ENCODE measurements around the gene KRTAP9-6.
"Not testable (repeated sequence)": the region's sequence is repeated elsewhere in the genome, so short reads cannot be mapped to it uniquely, and the experiment has no call there.

Gene KRTAP9-6

DNA sequence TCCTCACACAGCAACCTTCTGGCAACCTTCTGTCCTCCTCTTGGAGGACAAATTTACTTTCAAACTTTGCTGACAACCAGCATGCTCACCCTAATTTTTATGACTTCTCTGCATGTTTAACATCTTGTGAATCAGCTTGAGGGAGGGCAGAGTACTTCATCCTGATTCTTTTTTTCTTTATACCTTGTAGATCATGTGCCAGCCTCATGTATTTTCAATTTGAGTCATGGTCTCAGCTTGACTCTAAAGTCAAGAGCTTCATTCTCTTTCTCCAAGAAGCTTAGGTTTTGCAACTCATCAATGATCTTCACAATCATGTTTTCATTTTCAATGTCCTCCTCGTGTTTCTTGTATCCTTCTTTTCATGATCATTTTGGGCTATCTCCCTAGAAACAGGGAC is 6.7 kb downstream of the KRTAP9-6 start:
- DNase-seq: no peak

DNA sequence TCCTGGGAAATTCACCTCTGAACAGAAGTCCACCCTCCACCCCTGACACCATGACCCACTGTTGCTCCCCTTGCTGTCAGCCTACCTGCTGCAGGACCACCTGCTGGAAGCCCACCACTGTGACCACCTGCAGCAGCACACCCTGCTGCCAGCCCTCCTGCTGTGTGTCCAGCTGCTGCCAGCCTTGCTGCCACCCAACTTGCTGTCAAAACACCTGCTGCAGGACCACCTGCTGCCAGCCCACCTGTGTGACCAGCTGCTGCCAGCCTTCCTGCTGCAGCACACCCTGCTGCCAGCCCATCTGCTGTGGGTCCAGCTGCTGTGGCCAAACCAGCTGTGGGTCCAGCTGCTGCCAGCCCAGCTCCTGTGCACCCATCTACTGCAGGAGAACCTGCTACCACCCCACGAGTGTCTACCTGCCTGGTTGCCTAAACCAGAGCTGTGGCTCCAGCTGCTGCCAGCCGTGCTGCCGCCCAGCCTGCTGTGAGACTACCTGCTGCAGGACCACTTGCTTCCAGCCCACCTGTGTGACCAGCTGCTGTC is 10.5 kb downstream of the KRTAP9-6 start, which contains the start of gene KRTAP9-7:
TSS of gene KRTAP9-7 (plus strand) at position 51 of the 543 bp plus-strand sequence. CDS start at position 51, 0 bp downstream.
- not testable (repeated sequence) for DNase-seq

DNA sequence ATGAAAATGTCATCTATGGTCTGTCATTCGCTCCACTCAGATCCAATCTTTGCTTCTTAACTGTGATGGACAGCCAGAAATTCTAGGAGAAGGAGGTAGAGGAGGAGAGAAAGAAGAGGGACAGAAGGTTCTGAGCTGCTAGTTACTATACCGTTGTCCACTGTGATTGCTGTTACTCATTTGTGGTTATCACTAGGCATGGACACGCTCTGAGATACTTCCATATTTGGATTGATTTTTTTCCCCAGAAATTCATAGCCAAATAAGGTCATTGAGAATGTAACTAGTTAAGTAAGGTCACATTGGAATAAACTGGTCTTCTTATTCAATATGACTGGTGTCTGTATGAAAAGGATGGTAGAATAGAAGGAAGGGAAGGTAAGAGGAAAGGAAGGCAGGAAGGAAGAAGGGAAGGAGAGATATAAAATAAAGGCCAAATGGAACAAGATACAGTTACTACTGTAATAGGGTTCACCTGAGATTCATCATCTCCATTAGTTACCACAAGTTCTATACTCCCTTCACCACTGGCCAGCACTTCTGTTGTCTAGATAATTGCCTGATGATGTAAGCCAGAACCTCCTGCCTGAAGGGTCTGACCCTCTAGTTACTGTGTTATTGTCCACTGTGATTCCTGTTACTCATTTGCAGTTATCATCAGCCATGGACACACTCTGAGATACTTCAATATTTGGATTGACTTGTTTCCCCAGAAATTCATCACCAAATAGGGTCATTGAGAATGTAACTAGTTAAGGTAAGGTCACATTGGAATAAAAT is 13.2 kb downstream of the KRTAP9-6 start:
- DNase-seq: no peak

DNA sequence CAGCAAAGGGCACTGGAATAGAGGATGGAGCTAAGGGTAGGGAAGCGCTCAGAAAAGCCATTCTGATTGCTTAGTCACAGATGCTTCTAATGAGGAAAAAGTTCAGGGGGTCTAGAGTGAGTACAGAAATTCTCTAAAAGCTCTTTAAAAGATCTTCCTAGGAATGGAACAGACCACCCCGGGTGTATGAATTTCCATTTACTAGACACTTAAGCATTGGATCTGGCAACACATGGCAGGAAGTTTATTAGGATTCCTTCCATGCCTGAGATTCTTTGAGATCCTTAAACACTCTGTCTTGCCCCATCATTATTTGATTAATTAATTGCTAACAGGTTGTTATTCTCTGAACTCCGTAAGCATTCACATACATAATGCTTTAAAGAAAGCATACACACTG is 18.9 kb downstream of the KRTAP9-6 start:
- DNase-seq: no peak

DNA sequence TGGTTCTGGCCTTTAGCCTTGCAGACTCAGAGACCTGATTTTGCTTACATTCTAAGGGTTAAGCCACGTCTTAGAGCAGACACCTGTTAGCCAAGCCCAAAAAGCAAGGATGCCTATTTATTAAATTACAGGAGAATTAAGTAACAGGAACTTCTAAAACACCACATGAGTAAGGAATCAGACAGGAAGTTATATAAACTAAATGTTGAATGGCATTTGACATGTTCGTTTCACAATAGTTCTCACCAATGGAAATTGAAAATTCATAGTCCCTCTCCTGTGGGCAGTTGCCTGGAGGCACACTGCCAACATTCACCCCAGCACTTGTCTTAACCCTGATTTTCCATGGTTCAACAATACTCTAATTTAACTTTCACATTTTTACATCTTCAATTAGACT is 19.4 kb downstream of the KRTAP9-6 start:
- DNase-seq: no peak

DNA sequence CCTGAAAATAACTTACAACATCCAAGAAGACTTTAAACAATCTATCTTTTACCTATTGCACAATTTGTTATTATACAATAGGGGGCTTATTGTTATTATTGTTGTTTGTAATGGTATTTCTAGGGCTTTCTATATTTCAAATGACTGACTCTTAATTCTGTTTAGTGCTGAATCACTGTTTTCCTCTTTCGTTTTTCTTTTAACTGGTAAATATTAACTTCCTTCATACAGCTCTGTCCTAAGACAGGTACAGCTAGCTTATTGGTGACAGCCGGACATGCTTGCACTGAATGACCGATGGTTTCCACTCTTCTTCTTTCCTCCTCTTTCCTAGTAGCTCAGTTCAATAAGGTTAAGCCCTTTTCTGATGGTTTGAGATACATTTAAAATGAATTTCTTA is 21.9 kb downstream of the KRTAP9-6 start:
- no peak for DNase-seq

DNA sequence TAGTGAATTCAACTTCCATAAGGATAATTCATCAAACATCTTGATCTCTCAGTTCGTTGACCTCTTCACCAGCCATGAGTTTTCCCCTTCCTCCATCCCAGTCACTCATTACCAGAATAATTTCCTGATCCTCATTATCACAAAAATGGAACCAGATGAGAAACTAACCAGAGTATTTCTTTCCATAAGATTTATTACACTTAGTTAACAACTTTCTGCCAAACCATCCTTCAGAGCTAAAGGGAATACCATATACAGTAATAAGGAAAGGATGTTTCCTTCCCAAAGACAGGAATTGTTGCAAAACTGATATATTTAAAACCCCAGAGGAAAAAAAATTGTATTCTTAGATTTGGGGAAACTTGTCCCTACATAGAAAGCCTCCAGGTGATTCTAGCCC is 28.8 kb downstream of the KRTAP9-6 start:
- no peak for DNase-seq

DNA sequence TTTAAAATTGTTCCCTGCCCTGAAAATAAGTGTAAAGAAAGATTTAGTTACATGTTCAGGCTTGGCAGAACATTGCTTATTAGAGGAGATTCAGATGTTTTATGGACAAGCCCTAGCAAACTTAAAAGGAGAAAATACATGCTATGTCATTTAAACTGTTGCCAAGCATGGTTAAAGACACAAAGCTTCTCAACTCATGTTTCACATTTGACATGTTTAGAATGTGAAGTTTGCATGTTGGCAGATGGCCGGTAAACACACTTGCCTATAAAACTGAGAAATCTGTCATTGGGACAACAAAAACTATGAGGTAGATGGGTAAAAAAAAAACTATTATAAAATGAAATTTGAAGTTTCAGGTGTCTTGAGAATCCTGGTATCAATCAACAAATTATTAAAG is 31.7 kb downstream of the KRTAP9-6 start:
- DNase-seq: no peak

DNA sequence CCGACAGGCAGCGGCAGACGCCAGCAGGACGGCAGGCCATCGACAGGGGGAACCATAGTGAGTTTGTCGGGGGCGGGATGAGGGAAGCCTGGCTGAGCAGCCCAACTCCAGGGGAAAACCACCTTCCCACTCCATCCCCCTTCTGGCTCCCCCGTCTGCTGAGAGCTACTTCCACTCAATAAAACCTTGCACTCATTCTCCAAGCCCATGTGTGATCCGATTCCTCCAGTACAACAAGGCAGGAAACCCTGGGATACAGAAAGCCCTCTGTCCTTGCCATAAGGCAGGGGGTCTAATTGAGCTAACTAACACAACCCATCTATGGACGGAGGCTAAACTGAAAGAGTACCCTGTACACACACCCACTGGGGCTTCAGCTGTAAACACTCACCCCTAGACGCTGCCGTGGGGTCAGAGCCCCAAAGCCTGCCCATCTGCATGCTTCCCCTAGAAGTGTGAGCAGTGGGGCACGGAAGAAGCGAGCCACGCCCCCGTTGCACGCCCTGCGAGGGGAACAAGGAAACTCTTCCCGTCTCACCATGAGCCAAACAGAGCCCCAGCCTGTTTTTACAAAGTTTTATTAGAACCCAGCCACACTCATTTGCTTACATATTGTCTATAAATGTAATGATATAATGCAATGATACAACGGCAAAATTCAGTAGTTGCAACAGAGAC is 33.4 kb downstream of the KRTAP9-6 start:
- no peak for DNase-seq

DNA sequence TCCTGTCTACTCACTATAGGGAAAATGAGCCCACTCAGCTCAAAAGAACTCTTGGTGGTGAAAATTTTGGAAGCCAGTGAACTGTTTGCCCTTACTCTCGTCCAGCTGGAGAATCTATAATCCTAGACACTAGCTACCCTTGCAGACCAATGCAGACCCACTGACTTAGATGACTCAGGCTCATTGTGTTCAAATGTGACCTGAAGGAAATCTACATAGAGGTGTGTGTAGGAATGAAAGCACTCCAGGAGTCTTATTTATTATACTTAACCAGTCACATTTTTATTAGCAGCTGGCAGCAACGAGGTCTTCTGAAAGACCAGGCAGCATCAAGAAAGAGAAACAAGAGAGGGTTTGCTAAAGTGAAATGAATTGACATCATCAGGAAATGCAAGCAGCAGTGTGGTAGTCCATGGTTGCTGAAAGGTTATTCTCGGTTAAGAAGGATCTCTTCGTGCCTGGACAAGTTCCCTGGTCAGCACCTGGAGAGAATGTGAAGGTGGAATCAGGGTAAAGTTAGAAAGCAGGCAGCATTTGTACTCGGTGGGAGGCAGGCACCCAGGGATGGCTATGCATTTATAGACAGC is 36.1 kb downstream of the KRTAP9-6 start:
- DNase-seq: no peak

DNA sequence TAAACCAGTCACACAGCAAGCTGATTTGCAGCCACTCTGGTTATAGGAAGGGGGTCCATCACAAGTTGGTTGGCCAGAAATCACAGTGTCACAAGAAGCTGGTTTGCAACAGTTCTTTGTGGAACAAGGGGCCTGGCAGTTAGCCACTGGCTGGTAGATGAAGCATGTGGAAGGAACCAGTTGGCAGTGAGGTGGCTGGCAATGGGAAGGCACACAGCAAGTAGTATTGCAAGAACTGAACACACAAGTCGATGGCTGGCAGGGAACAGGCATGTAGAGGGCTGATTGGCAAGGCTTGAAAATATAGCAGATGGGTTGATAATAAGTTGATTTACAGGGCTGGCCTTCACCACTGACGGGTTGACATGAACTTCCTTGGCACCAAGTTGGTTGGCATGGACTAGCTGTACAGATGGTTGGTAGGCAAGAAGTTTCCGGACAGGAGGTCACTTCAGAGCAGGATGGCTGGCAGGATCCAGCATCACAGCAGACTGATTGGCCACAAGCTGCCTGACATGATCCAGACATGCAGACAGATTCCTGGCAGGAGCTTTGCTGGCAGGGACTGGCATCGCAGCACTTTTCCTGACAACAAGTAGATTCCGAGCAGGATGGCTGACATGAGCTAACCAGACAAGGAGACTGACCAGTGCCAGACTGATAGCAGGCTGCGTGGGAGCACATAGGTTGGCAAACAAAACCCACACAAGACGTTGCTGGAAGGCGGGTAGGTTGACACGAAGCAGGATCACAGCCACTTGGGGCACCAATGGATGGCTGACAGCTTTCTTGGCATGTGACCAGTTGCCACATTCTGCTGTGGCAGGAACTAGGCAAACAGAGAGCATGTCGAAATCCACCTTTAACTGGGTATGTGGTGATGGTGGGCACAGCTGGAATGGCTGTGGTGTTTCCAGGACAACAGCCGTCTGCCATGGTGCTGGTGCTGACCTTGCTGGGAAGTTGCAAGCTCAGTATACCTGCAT is 37.0 kb downstream of the KRTAP9-6 start, which contains the start of gene KRTAP29-1:
TSS of gene KRTAP29-1 (minus strand) at position 936 of the 986 bp plus-strand sequence. CDS start at position 936, 0 bp downstream.
- no peak for DNase-seq

DNA sequence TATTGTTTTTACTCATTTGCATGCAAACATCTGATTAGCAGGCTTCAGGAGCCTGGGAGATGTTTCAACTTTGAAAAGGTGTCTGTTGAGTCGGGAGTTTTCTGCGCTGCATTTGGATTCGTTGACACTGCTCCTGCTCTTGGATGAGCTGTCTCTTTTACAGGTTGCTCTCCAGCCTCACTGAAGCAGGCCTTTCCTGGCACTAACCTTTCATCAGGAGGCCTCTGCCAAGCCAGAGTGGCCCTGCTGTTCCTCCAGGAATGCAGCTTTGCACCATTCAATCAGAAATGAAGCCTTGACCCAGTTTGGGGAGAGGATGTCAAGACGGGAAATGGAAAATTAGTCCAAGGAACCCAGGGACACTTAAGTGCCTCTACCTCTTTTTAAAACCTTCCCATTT is 37.8 kb downstream of the KRTAP9-6 start:
- DNase-seq: no peak

DNA sequence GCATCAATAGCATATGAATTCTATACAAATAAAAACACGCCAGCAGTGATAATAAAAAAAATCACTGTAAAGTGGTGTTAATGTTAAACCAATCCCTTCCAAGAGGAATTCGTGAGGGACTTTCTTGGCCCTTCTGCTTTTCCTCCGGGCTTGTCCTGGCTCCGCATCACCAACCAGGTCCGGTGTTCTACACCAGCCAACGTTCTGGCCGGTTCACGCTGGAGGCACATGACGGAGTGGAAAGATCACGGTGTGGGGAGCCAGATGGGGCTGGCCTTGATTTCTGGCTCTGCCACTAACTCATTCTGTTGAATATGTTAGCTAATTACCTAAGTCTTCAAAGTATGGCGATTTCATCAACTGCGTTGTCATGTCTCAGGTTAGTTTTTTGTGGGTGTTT is 38.9 kb downstream of the KRTAP9-6 start:
- DNase-seq: no peak

DNA sequence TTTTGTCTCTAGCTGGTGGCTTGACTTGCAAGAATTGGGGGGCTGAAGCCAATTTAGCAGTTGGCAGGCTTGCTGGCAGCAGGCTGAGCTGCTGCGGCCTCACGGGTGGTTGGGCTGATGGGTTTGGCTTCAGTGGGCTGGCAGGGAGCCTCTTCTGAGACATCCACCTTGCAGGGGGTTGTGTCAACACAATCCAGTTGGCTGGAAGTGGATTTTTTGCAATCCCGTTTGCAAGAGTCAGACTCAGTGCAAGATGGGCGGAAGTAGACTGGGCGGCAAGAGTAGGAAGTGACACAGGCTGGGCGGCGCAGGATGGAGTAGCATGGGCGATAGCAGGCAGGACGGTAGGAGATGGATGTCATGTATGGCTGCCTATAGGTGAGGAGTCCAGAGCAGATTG is 42.5 kb downstream of the KRTAP9-6 start:
- no peak for DNase-seq

DNA sequence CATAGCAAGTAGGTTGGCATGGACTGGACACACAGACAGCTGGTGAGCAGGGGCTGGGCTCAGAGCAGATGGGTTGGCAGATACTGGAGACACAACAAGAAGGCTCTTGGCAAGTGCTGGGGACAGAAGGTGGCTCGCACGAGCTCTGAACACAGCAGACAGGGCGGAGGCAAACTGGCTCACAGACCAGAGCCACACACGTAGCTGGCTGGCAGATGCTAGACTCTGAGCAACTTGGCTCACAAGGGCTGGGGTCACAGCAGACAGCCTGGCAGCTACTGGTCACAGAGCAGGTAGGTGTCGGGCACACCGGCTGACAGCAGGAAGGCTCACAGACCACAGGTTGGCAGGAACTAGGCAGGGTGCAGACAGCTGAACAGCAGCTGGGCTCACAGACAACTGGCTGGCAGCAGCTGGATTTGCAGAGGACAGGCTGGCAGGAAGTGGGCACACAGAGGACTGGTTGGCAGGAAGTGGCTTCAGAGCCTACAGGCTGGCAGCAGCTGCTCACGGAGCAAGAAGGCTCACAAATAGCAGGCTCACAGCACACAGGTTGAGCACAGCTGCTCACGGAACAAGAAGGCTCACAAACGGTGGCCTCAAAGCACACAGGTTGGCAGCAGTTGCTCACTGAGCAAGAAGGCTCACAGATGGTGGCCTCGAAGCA is 43.2 kb downstream of the KRTAP9-6 start:
- peak; percentile 39 to 65 for DNase-seq

DNA sequence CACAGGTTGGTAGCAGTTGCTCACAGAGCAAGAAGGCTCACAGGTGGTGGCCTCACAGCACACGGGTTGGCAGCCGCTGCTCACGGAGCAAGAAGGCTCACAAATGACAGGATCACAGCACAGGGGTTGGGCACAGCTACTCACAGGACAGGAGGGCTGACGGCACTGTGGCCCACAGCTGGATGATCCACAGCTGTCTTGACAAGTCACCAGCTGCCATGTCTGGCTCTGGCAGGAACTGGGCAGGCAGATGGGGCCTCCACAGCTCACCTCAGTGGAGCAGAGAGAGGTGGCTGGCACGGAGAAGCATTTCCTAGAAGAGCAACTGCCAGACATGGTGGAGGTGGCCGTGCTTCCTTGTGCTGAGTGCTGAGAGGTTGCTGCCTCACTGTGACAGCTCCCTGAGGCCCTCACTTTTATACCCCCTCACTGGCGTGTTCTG is 43.8 kb downstream of the KRTAP9-6 start, which contains the start of gene KRTAP16-1:
TSS of gene KRTAP16-1 (minus strand) at position 392 of the 442 bp plus-strand sequence. CDS start at position 336, 56 bp downstream.
- DNase-seq: peak; percentile 29 to 35

DNA sequence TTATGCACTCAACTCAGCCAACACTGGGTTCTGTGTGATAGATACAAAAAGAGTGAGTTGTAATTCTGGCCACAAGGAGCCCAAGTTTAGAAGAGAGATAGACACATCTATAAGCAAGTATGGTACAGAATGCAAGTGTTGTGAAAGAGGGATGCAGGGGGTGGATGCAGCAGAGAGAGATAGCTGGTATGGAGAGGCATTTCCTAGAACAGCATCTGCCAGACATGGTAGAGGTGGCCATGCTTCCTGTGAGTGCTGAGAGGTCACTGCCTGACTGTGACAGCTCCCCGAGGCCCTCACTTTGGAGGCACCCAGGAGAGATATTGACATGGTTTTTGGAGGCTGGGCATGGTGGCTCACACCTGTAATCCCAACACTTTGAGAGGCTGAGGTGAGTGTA is 45.9 kb downstream of the KRTAP9-6 start:
- no peak for DNase-seq

DNA sequence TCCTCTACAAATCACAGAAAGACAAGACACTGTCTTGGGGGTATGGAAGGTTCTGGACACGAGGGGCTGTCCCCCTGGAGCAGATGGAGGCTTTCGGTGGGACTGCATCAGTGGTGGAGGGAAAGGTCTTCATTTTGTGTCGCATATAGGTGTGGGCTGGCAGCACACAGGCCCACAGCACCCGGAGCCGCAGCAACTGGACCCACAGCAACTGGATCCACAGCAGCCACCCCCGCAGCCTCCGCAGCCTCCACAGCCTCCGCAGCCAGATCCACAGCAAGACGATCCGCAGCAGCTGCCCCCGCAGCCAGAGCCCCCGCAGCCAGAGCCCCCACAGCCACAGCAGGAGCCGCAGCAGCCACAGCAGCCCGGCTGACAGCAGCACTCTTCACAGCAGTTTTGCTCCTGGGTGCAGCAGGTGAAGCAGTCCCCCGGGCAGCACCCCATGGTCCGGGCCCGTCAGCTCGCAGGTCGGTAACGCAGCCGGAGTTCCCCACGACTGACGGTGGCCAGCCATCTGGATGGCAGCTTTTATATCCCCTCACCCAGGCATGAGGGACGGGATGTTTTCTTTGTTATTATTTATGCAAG is 50.1 kb downstream of the KRTAP9-6 start, which contains the start of gene KRTAP17-1:
TSS of gene KRTAP17-1 (minus strand) at position 507 of the 591 bp plus-strand sequence. CDS start at position 447, 60 bp downstream.
- DNase-seq: no peak
